ENCODE data around the gene PPIF. TPM values are rescaled to one million over a fixed set of nuclear protein-coding genes. Genes with fewer than 3 reads are reported as not detected.

The PPIF gene
- total RNA-seq, 3 donors from 2014 or later, result 16.0 to 39.3 (median 30.7) TPM

DNA sequence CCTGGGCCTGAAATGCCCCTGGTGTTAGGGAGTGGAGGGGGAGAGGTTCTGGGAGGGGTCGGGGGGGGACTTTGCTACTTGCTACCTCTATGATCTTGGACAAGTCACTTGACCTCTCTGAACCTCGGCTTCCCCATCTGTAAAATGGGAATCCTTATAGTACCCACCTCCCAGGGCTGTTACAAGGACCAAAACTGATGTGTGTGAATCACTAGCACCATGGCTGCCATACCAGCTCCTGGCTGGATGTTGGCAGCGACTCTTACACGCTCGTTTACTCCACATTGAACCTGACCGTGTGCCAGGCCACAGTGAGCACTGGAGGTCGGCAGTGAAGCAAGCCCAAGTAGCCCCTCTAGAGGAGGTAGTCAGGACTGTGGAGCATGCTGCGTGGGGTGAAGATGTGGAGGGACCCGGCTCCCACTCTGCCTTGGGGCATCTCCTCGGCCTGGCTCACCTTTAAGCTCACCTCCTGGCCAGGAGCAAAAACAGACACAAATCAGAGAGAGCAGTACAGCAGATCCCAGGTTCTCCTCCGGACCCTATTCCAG is 28.9 kb downstream of the PPIF start:
- intact Hi-C loops (cut with DNase I; ENCODE audit: low total_unique reads), result loop anchor here (10.0 kb wide), 1 partner anchor 89 kb away; no protein-coding TSS in a partner anchor

DNA sequence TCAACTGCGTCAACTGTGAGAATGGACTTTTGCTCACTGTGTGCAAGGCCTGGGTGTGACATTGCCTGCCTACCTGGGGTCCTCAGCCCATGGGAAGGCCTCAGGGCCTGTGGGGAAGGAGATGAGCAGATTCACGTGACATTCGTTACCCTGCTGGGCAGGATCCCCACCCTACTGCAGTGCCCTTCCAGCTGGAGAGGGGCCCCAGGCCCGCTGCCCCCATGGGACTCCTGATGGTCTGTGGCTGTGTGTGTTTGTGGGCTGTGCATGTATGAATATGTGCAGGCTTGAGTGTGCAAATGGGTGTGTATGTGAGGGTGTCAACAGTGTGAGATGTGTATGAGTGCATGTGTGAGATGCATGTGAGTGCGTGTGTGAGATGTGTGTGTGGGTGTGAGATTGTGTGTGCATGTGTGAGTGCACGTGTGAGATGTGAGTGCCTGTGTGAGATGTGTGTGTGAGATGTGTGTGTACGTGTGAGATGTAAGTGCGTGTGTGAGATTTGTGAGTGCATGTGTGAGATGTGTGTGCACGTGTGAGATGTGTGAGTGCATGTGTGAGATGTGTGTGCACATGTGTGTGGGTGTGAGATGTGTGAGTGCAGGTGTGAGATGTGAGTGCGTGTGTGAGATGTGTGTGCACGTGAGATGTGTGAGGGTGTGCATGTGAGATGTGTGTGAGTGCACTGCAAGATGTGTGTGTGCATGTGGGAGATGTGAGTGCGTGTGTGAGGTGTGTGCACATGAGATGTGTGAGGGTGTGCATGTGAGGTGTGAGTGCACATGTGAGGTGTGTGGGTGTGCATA is 29.7 kb downstream of the PPIF start:
- DNase-seq (ENCODE audit: low spot score in 2 of 2), result no peak
- H3K4me1 ChIP-seq, result no peaks in the 10 kb centered on the region
- no peak overlapping the region for H3K27ac ChIP-seq
- H3K27me3 ChIP-seq, result no peaks in the 10 kb centered on the region
- H3K4me3 ChIP-seq, result no peak overlapping the region
- no peak for TF ChIP-seq CTCF (IDR thresholded peaks at IDR 0.05)
- no peaks in the 10 kb centered on the region for H3K36me3 ChIP-seq
- intact Hi-C loops (cut with DNase I; ENCODE audit: low total_unique reads), result loop anchor here (10.0 kb wide), 1 partner anchor 88 kb away; no protein-coding TSS in a partner anchor
- no peaks in the 10 kb centered on the region for H3K9me3 ChIP-seq

More for the DNA sequence above, 28.9 kb downstream of the PPIF start:
- Histone ChIP-seq H3K27ac (no peak overlapping the region), H3K9me3 (peaks cover 0 to 4% of the 10 kb centered on the region in 2 donors), H3K27me3 (no peaks in the 10 kb centered on the region), H3K4me3 (no peak overlapping the region), H3K36me3 (no peaks in the 10 kb centered on the region), H3K4me1 (no peaks in the 10 kb centered on the region)
- DNase-seq (ENCODE audit: low spot score in 2 of 2), result no peak
- TF ChIP-seq POLR2A (IDR thresholded peaks at IDR 0.05) (no peak), CTCF (IDR thresholded peaks at IDR 0.05) (no peak), POLR2AphosphoS5 (IDR thresholded peaks at IDR 0.05) (no peak)

GRCh38 chr10:79377557-79378382 is 30.5 kb downstream of the PPIF start:
- H3K27ac ChIP-seq, result no peak overlapping the region
- H3K27me3 ChIP-seq, result no peaks in the 10 kb centered on the region
- DNase-seq (ENCODE audit: low spot score in 2 of 2), result peak in 1 of 2 donors; percentile 15
- TF ChIP-seq POLR2A (IDR thresholded peaks at IDR 0.05) (no peak), CTCF (IDR thresholded peaks at IDR 0.05) (no peak), POLR2AphosphoS5 (IDR thresholded peaks at IDR 0.05) (no peak)
- no peaks in the 10 kb centered on the region for H3K36me3 ChIP-seq
- intact Hi-C loops (cut with DNase I; ENCODE audit: low total_unique reads), result loop anchor here (10.0 kb wide), 1 partner anchor 87 kb away; no protein-coding TSS in a partner anchor
- H3K4me3 ChIP-seq, result no peak overlapping the region
- no peaks in the 10 kb centered on the region for H3K9me3 ChIP-seq
- no peaks in the 10 kb centered on the region for H3K4me1 ChIP-seq

DNA sequence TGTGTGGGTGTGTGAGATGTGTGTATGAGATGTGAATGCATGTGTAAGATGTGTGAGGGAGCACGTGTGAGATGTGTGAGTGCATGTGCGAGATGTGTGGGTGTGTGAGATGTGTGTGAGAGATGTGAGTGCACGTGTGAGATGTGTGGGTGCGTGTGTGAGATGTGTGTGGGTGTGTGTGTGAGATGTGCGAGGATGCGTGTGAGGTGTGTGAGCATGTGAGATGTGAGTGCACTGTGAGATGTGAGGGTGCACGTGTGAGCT is 31.0 kb downstream of the PPIF start:
- Histone ChIP-seq H3K27me3 (no peaks in the 10 kb centered on the region), H3K4me1 (no peaks in the 10 kb centered on the region), H3K9me3 (no peaks in the 10 kb centered on the region), H3K27ac (no peak overlapping the region), H3K36me3 (no peaks in the 10 kb centered on the region), H3K4me3 (no peak overlapping the region)
- intact Hi-C loops (cut with DNase I; ENCODE audit: low total_unique reads), result loop anchor here (10.0 kb wide), 1 partner anchor 86 kb away; no protein-coding TSS in a partner anchor
- DNase-seq (ENCODE audit: low spot score in 2 of 2), result no peak
- no peak for TF ChIP-seq POLR2A (IDR thresholded peaks at IDR 0.05)

DNA sequence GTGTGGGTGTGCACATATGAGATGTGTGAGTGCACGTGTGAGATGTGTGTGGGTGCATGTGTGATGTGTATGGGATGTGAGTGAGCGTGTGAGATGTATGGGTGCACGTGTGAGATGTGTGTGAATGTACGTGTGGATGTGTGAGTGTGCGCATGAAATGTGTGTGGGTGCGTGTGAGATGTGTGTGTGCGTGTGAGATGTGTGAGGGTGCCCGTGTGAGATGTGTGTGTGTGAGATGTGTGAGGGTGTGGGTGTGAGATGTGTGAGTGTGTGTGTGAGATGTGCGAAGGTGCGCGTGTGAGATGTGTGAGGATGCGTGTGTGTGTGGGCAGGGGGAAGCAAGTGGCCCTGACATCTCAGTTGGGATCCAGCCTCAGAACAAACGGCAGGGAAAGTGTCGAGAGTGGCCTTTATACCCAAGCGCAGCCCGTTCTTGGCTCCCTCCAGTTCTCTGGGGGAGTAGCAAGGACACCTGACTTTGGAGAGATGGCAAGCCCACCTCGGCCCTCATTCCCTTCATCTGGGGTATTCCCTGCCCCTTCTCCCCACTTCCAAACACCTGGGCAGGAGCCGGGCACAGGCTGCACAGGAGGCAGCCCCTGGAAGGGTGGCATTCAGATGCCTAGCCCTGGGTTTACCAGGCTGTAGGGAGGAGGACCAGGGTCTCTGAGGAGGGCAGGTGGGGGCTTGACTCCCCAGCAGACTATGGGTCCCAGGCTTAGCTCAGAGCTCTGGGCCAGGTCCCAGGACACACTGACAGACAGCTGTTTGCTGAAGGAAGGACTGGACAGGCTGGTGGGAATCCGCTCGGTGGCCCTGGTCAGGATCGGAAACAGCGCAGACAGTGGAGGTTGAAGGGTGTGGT is 31.6 kb downstream of the PPIF start:
- TF ChIP-seq CTCF (IDR thresholded peaks at IDR 0.05) (no peak), POLR2AphosphoS5 (IDR thresholded peaks at IDR 0.05) (no peak), POLR2A (IDR thresholded peaks at IDR 0.05) (no peak)
- Histone ChIP-seq H3K36me3 (no peaks in the 10 kb centered on the region), H3K27ac (peak overlapping the region; percentile 68 to 94), H3K4me1 (no peaks in the 10 kb centered on the region), H3K27me3 (no peaks in the 10 kb centered on the region), H3K9me3 (no peaks in the 10 kb centered on the region), H3K4me3 (no peak overlapping the region)
- DNase-seq (ENCODE audit: low spot score in 2 of 2), result peak in 1 of 2 donors; percentile 16
- intact Hi-C loops (cut with DNase I; ENCODE audit: low total_unique reads), result loop anchor here (10.0 kb wide), 1 partner anchor 86 kb away; no protein-coding TSS in a partner anchor

Measured in breast epithelium (tissue), 4 donors.